HFFc6 (cell line): Measurements from ENCODE around the gene ARHGEF4. TPM values are rescaled to one million over a fixed set of nuclear protein-coding genes. Genes with fewer than 3 reads are reported as not detected.

Experiments used
- DNase-seq: peaks from one replicate; pipeline ENCODE4 v3.0.0-alpha.2; 2018
- H3K27ac Mint-ChIP-seq: 2 replicates; pipeline ENCODE4 v1.8.0; 2020; ENCODE audit warnings: mild to moderate bottlenecking, mixed read lengths
- H3K27me3 Mint-ChIP-seq: 2 replicates; pipeline ENCODE4 v1.8.0; 2021; ENCODE audit warnings: mild to moderate bottlenecking, moderate library complexity, mixed read lengths; ENCODE audit not compliant: insufficient read depth
- H3K36me3 Mint-ChIP-seq: 2 replicates; pipeline ENCODE4 v1.8.0; 2021; ENCODE audit warnings: low read depth, mixed read lengths
- H3K4me1 Mint-ChIP-seq: 2 replicates; pipeline ENCODE4 v1.8.0; 2020; ENCODE audit warnings: low read depth, mixed read lengths
- H3K4me3 Mint-ChIP-seq: 2 replicates; pipeline ENCODE4 v1.8.0; 2020; ENCODE audit warnings: mild to moderate bottlenecking, moderate library complexity, mixed read lengths
- H3K9me3 Mint-ChIP-seq: 2 replicates; pipeline ENCODE4 v1.8.0; 2020; ENCODE audit warnings: mild to moderate bottlenecking, mixed read lengths
- total RNA-seq, 6 experiments: library from RNA; stranded (reverse); fragmentation: NEBNext Ultra II Directional; extraction: Animal tissue kit (Norgen Biotek cat#: 25700); gene quantifications; 2 replicates in 1 of 6; 3 replicates in 5 of 6; pipeline ENCODE4 v1.2.3, GENCODE V29; 2021
- TF ChIP-seq, protein P1 (sequence below): fragments of 200-600 bp; sonication (generic); IDR thresholded peaks from 2 replicates; pipeline ENCODE4 v1.5.0; 2021; ENCODE audit warnings: antibody characterized with exemption, mild to moderate bottlenecking

ARHGEF4 gene
- total RNA-seq, 6 experiments from 2014 or later: 0.94 to 2.2 (median 1.4) TPM

DNA sequence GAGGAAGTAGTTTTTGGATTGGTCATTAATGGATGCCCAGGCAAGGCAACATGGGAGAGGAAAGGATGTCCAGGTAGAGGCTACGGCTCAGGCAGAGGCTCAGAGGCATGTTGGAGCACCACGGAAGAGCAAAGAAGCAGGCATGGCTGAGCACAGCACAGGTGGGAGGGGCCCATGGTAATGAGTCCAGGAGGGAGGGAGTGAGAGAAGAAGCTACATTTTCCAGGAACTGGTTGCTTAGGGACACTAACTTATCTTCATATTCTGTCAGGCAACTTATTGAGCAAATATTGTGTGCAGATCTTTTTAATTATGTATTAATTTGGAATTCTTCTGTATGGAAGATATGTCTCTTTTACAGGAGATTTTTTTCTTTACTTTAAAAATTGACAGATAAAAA lies 42.2 kb downstream of the ARHGEF4 start:
- no peak for DNase-seq
- no peaks in the 10 kb centered on the region for H3K9me3 Mint-ChIP-seq
- no peaks in the 10 kb centered on the region for H3K36me3 Mint-ChIP-seq
- H3K4me1 Mint-ChIP-seq: no peaks in the 10 kb centered on the region
- no peak overlapping the region for H3K4me3 Mint-ChIP-seq
- no peak overlapping the region for H3K27ac Mint-ChIP-seq
- TF ChIP-seq, protein P1, sequence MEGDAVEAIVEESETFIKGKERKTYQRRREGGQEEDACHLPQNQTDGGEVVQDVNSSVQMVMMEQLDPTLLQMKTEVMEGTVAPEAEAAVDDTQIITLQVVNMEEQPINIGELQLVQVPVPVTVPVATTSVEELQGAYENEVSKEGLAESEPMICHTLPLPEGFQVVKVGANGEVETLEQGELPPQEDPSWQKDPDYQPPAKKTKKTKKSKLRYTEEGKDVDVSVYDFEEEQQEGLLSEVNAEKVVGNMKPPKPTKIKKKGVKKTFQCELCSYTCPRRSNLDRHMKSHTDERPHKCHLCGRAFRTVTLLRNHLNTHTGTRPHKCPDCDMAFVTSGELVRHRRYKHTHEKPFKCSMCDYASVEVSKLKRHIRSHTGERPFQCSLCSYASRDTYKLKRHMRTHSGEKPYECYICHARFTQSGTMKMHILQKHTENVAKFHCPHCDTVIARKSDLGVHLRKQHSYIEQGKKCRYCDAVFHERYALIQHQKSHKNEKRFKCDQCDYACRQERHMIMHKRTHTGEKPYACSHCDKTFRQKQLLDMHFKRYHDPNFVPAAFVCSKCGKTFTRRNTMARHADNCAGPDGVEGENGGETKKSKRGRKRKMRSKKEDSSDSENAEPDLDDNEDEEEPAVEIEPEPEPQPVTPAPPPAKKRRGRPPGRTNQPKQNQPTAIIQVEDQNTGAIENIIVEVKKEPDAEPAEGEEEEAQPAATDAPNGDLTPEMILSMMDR: no peak
- peaks cover 10% of the 10 kb centered on the region for H3K27me3 Mint-ChIP-seq

DNA sequence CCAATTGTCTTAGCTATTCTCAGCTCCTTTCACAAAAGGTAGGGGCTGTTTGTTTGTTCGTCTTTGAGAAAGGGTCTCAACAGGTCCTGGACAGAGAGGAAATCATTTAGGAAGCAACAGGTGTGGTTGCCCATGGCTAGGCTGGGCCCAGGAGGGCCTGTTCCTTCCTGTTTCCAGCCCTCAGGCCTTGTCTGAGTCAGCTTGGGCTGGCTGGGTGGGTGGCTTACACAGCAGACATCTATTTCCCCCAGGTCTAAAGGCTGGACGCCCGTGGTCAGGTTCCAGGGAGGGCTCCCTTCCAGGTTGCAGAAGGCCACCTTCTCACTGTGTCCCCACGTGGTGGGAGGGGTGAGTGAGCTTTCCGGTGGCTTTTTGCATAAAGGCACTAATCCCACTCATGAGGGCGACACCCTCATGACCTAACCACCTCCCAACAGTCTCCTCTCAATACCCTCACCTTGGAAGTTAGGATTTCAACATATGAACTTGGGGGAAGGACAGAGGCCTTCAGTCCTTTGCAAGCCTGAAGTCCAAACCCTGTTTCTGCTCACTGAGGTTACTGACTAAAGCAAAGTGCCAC lies 45.5 kb downstream of the ARHGEF4 start:
- no peaks in the 10 kb centered on the region for H3K9me3 Mint-ChIP-seq
- no peak overlapping the region for H3K27ac Mint-ChIP-seq
- TF ChIP-seq, protein P1: no peak
- DNase-seq: no peak
- no peak overlapping the region for H3K4me3 Mint-ChIP-seq
- peaks cover 8% of the 10 kb centered on the region for H3K27me3 Mint-ChIP-seq
- H3K36me3 Mint-ChIP-seq: no peaks in the 10 kb centered on the region
- H3K4me1 Mint-ChIP-seq: no peaks in the 10 kb centered on the region

DNA sequence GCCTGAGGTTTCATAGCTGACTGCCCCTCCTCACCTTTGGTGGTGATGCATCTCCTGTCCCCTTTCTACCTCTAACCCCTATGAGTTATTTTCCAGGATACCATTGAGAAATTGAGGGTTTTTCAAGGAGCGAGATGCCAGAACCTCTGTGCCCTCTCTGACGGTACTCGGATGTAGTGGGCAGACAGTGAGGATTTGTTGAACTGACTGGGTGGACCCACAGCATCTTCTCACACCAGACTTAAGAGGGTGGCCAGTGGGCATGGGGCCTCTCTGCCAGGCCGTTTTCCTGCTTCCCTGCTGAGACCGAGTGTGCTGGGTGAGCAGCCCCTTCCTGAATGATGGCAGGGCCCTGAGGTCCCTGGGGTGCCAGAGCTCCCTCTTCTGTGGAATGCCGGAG lies 46.3 kb downstream of the ARHGEF4 start:
- Mint-ChIP-seq H3K4me1 (no peaks in the 10 kb centered on the region), H3K27ac (no peak overlapping the region), H3K9me3 (no peaks in the 10 kb centered on the region), H3K27me3 (peaks cover 9% of the 10 kb centered on the region), H3K4me3 (no peak overlapping the region), H3K36me3 (no peaks in the 10 kb centered on the region)
- TF ChIP-seq, protein P1: no peak
- DNase-seq: no peak

DNA sequence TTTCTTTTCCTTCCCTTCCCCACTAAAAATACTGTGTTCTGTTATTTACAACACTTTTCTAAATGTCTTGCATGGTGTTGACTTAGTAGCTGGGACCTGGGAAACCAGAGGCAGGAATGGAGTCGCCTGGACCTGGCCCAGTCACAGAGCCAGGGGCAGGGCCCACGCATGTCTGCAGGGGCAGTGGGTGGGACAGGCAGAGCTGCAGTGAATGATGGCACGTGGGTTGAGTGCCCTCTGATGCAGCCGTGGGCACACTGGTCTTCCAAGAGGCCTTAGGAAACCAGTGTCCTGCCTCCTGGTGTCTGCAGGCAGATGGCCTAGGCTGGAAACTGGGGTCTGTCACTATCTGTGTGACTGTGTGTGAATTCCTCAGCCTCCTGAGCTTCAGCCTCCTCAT lies 46.8 kb downstream of the ARHGEF4 start:
- no peaks in the 10 kb centered on the region for H3K36me3 Mint-ChIP-seq
- no peak for DNase-seq
- TF ChIP-seq, protein P1: no peak
- no peaks in the 10 kb centered on the region for H3K4me1 Mint-ChIP-seq
- no peak overlapping the region for H3K27ac Mint-ChIP-seq
- H3K9me3 Mint-ChIP-seq: no peaks in the 10 kb centered on the region
- H3K4me3 Mint-ChIP-seq: no peak overlapping the region
- peaks cover 11% of the 10 kb centered on the region for H3K27me3 Mint-ChIP-seq

DNA sequence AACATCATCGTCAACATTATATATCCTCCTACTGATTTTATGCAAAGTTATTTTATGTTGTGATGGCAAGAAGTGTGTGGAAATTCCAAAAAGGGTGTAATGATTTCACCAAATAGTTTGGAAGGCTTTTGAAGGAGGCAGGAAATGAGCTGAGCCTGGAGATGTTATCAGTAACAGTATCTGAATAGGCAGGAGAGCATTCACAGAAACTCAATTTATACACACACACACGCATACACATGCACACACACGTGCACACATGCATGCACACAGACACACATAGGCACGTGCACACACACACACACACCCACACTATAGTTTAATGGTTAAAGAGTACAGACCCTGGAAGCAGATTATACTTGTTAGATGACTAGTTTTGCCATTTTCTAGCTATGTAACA lies 47.3 kb downstream of the ARHGEF4 start:
- TF ChIP-seq, protein P1: no peak
- no peak for DNase-seq
- H3K9me3 Mint-ChIP-seq: no peaks in the 10 kb centered on the region
- H3K36me3 Mint-ChIP-seq: no peaks in the 10 kb centered on the region
- peaks cover 7% of the 10 kb centered on the region for H3K27me3 Mint-ChIP-seq
- no peak overlapping the region for H3K27ac Mint-ChIP-seq
- no peak overlapping the region for H3K4me3 Mint-ChIP-seq
- H3K4me1 Mint-ChIP-seq: no peaks in the 10 kb centered on the region

DNA sequence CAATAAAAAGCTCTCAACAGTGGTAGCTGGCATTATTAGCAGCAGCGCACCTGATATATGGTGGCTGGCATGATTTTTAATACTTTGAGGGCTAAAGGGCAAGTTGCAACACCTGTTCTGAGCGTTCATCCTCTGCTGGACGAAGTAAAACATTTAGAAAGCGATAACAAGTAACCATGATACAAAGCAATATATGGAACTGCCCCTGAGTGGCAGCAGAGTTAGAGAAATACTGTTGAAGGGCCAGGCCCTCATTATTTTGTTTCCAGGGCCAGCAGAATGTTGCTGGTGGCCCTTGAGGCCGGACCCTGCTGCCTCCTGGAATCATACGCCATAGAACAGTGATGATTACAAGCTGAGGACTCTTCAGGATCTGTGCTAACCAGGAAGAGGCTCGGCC lies 47.8 kb downstream of the ARHGEF4 start:
- no peak for DNase-seq
- H3K27ac Mint-ChIP-seq: no peak overlapping the region
- TF ChIP-seq, protein P1: no peak
- H3K4me3 Mint-ChIP-seq: no peak overlapping the region
- no peaks in the 10 kb centered on the region for H3K9me3 Mint-ChIP-seq
- H3K4me1 Mint-ChIP-seq: no peaks in the 10 kb centered on the region
- H3K27me3 Mint-ChIP-seq: peaks cover 7% of the 10 kb centered on the region
- no peaks in the 10 kb centered on the region for H3K36me3 Mint-ChIP-seq
